Occipital lobe (tissue), 2 donors: Measurements from ENCODE around the gene WDR73. TPM values are rescaled to one million over a fixed set of nuclear protein-coding genes. Genes with fewer than 3 reads are reported as not detected.
"Not testable (repeated sequence)": the region's sequence is repeated elsewhere in the genome, so short reads cannot be mapped to it uniquely, and the experiment has no call there.

ENCODE experiments used
- DNase-seq: peaks from one replicate; lab custom pipeline; 2025; lab: John Stamatoyannopoulos, UW
- total RNA-seq: library from RNA; depleted of rRNA; stranded (reverse); fragments of >200 nt; gene quantifications from one replicate; pipeline ENCODE4 v1.2.3, GENCODE V29; 2014

Gene WDR73
- total RNA-seq, 1 donor from 2014 or later, result 25.7 TPM

DNA sequence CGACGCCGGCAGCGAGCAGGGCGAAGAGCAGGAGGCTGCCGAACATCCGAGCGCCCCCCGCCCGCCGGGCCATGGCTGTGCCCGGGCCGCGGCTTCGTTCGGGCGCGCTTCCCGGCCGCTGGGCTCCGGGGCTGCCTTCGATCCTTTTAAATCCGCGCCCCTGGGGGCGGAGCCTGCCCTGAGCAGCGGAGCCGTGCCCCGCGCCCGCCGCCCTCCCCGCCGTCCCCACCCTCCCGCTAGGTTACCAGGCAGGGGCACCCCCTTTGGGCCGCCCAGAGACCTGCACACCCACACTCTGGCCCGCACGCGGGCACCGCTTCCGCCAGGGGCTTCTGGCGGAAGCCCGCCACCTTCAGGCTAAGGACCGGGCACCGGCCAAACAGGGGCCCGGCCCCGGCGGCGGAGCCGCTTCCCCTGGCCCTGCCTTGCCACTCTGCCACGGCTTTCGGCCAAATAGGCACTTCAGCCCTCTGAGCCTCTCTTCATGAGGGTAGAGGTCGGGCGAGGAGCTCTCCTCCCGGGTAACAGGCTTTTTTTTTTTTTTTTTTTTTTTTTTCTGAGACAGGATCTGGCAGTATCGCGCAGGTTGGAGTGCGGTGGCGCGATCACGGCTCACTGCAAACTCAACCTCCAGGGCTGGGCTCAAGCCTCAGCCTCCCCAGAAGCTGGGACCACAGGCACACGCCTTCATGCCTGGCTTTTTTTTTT, 4.2 kb upstream of the WDR73 start, which contains the start of gene NMB:
NMB (minus strand) TSS at position 120 of the 708 bp plus-strand sequence; CDS start at position 73, 47 bp downstream.
- peak; percentile 69 for DNase-seq

DNA sequence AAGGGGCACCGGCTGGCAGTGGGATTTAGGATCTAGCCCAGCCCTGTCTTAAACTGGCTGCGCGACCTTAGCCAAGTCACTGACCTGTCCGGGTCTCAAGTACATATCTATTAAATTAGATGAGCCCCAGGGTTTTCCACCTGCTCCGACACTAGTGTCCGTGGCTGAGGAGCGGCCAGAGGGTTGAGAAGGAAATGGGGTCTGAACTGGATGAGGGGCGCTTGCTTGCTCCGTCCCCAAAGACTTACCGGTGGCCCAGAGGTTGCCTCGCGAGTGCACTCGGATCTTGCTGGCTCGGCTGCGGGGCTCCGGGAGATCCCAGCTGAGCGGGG, 3.6 kb upstream of the WDR73 start:
- DNase-seq, result no peak

DNA sequence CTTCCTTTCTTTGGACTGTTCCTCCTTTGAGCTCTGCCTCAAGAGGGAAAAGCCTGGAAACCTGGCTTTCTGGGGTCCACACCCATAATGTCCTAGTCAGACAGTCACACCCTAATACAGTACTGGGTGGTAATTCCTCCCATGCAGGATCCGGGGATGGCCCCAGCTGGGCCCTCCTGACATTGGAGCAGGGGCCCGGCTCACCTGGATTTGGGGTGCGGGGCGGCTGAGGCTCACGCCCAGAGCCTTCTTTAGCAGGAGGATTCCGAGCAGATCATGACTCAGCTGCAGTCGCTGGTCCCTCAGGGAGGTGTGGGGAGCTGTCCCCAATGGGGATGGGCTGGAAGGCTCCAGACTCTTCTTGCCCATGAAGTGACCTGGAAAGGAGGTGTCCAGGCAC, 2.9 kb upstream of the WDR73 start:
- no peak for DNase-seq

DNA sequence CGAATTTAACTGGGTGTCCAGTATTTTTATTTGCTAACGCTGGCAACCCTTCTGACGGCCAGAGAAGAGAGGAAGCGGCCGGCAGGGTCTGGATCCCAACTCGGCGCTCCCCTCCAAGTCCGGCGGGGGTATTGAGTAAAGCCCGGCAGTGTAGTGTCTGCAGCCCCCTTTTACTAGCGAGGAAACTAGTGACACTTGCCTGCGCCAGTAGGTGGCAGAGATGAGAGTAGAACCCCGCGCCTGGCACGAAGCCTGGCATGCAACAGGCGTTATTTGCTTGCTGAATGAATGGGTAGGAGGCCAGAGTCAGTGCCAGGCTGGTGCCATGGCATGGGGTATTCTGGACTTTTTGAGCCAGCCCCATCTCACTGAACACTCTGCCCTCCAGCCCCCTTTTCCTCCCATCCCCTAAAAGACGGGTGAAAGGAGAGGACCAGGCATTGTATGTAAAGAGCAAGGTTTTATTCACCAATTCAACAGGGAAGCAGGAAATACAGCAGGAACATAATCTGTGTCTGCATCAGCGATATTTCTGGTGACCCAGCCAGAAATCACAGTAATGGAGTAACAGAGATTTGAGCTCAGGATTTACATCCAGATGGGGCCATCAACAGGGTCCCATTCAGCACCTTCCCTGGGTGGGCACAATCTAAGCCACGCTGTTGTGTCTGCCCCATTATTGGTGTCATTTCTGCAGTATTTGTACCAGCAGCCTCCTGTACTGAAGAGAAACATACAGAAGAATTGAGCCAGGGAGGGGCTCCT, 788 bp upstream of the WDR73 start:
- DNase-seq, result peak; percentile 65

DNA sequence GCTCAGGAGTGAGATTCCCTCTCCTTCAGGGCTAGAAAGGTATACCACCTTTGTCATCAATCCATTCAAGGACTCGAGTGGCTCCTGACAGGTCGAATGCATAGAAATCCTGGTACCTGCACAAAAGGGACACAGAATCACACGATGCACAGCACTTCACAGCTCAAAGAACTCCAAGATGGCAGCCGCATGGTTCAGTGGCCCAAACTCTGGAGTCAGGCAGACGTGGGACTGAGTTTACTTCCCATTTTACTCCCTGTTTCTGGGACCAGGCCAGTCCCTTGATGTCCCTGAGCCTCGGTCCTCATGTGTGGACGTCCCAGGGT, 536 bp downstream of the WDR73 start:
- DNase-seq, result no peak

DNA sequence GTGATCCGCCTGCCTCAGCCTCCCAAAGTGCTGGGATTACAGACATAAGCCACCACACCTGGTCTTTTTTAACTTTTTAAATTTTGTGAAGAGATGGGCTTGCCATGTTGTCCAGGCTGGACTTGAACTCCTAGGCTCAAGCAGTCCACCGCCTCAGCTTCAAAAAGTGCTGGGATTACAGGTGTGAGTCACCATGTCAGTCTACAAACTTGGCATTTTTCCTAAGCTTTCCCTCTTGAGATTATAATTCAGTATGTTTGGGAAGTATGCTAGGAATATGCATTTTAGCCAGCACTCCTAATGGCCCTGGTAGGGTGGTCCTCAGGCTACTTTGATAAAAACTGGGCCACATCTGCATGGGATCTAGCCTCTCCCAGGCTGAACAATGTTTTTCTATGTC, 4.4 kb downstream of the WDR73 start:
- no peak for DNase-seq

DNA sequence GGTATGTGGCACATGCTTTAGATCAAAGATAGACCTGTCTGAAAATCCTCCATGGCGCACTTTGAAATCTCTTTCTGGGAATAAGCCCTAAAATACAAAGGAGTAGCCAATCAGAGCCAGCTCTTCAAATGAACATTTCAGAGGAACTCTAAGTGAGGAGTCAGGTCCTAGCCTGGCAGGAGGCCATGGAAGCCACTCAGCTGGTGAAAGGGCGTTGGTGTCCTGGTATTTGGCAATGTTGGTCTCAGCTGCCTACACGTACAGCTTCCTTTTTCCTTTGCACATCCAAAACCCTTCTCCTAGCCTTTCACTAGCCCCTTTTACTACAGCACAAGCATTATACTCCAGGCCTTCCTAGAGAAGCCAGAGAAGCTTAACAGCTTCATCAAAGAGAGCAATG, 5.5 kb downstream of the WDR73 start:
- no peak for DNase-seq

DNA sequence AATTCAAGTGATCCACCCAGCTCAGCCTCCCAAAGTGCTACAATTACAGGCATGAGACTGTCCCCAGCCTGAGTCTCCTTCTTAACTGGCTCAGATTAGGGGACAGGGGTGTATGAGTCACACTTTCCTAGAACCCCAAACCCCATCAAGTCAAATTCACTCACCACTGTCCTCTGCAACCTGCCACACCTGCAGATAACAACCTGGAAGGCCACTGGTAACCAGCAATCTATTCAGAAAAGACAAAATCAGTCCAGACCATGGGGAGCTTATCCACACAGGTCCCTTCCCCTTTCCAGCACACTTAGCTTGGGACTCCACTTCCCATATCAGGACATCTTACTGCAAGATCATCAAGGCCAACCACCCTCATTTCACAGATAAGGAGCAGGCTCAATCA, 6.4 kb downstream of the WDR73 start:
- no peak for DNase-seq

DNA sequence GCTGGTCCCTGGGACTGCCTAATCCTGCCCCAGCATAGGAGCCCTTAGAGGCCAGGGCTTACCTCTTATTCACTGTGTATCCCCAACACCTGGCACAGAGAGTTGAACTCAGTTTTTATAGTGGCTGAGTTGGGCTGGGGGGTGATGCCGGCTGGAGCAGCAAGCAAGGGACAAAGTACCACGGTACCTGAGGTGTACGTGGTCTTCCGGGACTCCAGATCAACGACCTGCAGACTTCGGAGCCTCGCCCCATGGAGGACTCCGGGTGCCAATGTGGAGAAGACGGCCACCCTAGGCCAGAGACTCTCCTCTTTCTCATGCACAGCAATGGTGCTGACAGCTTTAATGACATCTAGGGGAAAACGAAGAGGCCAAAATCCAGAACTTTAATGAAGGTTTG, 8.1 kb downstream of the WDR73 start:
- DNase-seq, result no peak

DNA sequence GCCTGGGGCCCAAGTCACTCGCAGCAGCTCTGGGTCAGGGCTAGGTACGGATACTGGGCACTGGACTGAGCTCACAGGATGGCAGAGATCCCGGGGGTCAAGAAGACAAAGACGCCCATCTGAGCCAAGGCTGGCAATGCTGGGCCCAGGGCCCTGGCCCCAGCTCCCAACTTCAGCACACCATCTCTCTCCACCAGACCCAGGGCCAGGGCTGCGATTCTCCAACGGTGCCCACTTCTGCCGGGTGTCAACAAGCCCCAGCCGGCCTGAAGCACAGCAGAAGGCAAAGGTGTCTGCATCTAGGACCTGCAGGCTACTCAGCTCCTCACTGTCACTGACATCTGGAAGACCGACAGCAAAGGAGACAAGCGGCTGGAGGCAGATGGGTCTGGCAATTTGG, 8.6 kb downstream of the WDR73 start:
- DNase-seq, result no peak

DNA sequence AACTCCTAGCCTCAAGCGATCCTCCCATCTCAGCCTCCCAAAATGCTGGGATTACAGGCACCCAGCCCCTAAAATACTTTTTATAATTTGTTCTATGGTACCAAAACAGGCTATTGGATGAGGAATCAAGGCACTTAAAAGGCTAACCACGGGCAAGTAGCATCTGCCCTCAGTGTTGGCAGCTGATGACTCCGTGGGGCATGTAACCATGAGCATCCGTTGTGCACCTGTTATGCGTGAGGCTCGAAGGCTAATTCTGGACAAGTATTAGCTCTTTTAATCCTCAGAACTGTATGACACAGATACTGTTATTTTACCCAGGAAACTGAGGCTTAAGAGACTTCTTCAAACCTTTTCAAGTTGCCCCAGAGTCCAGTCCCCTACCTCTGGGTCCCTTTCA, 10.2 kb downstream of the WDR73 start:
- no peak for DNase-seq

DNA sequence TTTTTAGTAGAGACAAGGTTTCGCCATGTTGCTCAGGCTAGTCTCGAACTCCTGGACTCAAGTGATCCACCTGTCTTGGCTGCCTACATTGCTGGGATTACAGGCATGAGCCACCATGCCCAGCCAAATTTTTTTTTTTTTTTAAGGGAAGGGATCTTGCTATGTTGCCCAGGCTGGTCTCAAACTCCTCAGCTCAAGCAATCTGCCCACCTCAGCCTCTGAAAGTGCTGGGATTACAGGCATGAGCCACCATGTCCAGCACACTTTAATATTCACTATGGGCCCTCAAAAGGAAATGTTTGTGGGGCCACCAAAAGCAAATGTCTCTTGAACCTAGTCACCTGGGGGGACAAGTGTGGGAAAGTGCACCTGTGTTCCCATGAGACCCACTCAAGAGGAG, 11.4 kb downstream of the WDR73 start:
- DNase-seq, result not testable (repeated sequence)

DNA sequence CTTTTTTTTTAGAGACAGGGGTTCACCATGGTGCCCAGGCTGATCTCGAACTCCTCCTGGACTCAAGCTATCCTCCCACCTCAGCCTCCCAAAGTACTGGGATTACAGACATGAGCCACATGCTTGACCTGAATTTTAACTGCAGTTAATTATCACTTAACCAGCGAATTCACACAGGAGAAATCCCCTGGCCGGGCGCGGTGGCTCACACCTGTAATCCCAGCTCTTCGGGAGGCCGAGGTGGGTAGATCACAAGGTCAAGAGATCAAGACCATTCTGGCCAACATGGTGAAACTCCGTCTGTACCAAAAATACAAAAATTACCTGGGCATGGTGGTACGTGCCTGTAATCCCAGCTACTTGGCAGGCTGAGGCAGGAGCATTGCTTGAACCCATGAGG, 12.2 kb downstream of the WDR73 start:
- not testable (repeated sequence) for DNase-seq

DNA sequence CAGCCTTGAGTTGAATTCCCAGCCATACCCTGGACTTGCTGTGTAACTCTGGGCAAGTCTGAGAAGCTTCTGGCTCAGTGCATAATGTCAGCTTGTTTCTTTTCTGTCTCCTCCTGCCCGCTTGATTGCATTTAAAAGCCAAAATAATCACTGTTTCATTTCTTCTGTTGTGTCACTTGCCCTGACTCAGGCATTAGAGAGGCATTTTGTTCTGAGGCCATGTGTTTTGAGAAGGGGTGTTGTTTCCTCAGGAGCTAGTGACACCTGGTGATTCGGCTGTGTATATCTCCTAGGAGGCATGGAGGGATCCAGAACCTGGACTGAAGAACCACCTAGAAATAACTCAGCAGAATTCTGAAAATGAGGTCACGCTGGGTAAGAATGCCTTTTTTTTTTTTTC, 16.0 kb downstream of the WDR73 start:
- no peak for DNase-seq

DNA sequence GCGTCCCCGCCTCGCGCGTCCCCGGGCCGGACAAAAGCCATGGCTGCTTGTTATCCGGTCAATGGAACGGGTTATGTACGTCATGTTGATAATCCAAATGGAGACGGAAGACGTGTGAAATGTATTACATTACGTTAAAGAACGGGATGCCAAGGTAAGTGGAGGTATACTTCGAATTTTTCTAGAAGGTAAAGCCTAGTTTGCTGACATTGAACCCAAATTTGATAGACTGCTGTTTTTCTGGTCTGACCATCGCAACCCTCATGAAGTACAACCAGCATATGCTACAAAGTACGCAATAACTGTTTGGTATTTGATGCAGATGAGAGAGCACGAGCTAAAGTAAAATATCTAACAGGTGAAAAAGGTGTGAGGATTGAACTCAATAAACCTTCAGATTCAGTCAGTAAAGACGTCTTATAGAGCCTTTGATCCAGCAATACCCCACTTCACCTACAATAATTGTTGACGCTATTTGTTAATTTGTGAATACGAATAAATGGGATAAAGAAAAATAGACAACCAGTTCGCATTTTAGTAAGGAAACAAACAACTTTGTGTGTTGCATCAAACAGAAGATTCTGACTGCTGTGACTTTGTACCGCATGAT, 19.8 kb downstream of the WDR73 start:
- no peak for DNase-seq

DNA sequence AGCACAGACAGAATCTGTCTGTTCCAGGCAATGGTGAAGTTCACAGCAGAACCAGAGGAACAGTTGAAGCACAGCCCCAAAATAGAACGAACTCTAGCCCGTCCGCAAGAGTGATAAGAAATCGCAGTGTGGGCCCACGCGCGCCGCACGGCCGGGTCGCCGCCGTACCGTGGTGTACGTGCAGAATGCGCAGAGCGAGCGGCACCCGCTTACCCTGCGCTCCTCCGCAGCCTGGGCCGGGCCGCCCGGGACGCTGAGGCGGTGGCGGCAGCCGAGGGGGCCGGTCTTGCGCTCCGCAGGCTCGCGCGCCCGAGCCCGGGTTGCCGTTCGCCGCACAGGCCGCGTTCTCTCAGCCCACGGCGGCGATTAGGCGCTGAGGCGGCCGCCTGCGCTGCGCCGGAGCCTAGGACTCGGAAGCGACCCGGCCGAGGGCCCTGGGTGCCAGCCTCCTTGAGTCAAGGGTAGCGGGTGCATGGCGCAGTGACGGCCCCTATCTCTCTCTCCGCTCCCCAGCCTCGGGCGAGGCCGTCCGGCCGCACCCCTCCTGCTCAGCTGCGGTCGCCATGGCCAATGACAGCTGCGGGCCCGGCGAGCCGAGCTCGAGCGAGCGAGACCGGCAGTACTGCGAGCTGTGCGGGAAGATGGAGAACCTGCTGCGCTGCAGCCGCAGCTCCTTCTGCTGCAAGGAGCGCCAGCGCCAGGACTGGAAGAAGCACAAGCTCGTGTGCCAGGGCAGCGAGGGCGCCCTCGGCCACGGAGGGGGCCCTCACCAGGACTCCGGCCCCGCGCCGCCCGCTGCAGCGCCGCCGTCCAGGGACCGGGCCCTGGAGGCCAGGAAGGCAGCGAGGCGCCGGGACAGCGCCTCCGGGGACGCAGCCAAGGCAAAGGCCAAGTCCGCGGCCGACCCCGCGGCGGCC, 20.5 kb downstream of the WDR73 start:
- DNase-seq, result peak; percentile 66

DNA sequence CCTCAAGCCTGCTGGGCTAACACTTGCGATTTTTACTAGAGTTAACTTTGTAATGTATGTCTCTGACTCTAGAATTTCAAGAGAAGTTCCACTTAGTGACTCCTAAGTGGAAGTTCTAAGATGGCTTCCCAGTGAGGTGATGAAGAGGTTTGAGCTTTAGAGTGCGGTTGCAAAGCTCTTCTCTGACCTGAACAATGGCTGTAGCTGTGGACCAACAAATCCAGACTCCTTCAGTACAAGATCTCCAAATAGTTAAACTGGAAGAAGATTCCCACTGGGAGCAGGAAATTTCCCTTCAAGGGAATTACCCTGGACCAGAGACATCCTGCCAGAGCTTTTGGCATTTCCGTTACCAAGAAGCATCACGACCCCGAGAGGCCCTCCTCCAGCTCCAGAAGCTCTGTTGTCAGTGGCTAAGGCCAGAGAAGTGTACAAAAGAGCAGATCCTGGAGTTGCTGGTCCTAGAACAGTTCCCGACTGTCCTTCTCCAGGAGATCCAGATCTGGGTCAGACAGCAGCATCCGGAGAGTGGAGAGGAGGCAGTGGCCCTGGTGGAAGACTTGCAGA, 22.3 kb downstream of the WDR73 start:
- no peak for DNase-seq

DNA sequence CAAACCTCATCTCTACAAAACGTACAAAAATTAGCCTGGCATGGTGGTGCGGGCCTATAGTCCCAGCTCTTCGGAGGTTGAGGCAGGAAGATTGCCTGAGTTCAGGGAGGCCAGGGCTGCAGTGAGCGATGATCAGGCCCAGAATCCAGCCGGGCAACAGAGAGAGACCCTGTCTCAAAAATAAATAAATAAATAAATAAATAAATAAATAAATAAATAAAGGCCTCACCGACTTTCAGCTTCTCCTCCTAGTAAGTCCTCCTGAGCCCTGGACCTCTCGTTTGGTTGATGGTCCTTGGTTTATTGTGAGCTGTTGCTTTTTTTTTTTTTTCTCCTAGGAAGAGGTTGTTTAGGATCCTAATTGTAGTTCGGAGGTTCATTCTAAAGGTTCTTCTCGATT, 25.1 kb downstream of the WDR73 start:
- DNase-seq, result no peak

DNA sequence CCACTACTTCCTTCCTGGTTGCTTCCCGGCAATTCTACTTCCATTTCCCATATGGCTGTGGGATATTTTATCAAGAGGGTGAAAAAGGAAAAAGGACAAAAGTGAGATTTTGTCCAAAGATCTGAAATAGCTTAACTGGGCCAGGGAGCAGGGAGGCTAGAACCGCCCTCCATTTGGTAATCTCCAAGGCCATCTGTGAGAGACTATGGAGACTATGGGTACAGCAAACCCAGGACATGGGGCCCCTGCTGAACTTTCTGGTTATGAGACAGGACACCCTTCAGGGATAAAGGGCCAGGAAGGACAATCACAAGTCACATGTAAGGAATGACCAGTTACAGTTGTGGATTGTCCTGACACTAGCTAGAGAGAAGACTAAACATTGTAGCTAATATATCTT, 29.0 kb downstream of the WDR73 start:
- no peak for DNase-seq

DNA sequence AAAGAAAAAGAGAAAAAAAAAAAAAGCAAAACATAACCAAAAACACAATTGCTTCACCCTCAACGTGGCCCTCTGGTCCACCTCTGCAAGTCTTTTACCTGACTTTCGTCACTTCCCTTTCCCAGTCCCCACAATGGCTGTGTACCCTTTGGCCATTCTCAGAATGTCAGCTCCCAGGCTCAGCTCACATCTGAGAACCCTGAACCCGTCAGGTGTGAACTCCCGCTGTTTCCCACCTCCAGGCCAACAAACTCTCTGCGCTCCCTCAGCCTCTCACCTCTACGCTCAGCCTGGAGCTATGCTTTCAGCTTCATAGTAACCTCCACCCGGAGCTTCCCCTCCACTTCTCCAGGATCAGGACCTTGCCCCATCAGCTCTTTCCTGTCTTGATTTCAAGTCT, 29.7 kb downstream of the WDR73 start:
- no peak for DNase-seq

DNA sequence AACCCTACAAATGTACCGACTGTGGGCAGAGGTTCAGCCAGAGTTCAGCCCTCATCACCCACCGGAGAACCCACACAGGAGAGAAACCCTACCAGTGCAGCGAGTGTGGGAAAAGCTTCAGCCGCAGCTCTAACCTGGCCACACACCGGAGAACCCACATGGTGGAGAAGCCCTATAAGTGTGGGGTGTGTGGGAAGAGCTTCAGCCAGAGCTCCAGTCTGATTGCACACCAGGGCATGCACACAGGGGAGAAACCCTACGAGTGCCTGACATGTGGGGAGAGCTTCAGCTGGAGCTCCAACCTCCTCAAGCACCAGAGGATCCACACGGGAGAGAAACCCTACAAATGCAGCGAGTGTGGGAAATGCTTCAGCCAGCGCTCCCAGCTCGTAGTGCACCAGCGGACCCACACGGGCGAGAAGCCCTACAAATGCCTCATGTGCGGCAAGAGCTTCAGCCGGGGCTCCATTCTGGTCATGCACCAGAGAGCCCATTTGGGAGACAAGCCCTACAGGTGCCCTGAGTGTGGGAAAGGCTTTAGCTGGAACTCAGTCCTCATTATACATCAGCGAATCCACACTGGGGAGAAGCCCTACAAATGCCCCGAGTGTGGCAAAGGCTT, 32.6 kb downstream of the WDR73 start:
- no peak for DNase-seq
